ENCODE results near the gene PPP1R37. TPM values are rescaled to one million over a fixed set of nuclear protein-coding genes. Genes with fewer than 3 reads are reported as not detected.

PPP1R37 gene
- total and polyA plus RNA-seq, 2 of the 13 experiments (the other 11 are each of a cell fraction or from before 2014, with no cell fraction given) = 9.0 to 14.3 TPM

DNA sequence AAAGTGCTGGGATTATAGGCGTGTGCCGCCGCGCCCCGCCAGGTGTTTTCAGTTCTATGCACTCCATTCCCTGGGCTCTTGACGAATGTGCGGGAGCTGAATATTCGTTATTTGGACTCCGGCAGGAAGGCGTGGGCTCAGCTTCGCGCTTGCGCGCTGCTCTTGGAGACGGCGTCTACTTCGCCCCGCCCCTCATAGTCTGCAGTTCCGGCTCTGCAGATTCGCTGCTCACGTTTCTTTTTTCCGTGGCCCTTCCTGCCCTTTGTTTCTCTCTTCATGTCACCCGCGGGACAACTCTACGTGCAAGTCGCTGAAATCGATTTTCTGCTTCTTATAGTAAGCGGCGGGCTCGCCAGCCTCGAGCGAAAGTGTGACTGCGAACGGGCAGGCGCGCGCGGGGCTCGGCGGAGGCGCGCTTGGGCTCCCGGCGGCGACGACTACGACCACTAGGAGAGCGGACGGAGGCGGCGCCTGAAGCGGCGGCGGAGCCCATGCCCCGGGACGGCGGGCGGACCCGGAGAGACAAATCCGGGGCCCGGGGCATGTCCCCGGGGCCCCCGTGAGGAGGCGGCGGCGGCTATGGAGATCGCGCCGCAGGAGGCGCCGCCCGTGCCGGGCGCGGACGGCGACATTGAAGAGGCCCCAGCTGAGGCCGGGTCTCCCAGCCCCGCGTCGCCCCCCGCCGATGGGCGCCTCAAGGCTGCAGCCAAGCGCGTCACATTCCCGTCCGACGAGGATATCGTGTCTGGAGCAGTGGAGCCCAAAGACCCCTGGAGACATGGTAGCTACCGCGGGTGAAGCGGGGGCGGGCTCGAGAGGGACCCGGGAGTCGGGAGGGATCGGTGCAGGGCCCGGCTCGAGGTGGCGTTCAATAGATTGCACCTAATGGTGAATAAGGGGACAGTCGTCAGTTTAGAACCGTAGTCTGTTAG is at the start of gene PPP1R37 (continued):
- TF ChIP-seq TFDP1 (CRISPR knock-in tag; IDR thresholded peaks at IDR 0.05; ENCODE audit: borderline replicate concordance) = peak; percentile 48; the same call in 1 of the 2 replicates
- TF ChIP-seq ZBED4 (CRISPR knock-in tag; IDR thresholded peaks at IDR 0.05; ENCODE audit: borderline replicate concordance) = 0 out of 2 replicates have a peak, but pooled peaks have one; percentile 10
- TF ChIP-seq RXRB (CRISPR knock-in tag; IDR thresholded peaks at IDR 0.05; ENCODE audit: borderline replicate concordance) = peak; percentile 54
- TF ChIP-seq, protein P1, sequence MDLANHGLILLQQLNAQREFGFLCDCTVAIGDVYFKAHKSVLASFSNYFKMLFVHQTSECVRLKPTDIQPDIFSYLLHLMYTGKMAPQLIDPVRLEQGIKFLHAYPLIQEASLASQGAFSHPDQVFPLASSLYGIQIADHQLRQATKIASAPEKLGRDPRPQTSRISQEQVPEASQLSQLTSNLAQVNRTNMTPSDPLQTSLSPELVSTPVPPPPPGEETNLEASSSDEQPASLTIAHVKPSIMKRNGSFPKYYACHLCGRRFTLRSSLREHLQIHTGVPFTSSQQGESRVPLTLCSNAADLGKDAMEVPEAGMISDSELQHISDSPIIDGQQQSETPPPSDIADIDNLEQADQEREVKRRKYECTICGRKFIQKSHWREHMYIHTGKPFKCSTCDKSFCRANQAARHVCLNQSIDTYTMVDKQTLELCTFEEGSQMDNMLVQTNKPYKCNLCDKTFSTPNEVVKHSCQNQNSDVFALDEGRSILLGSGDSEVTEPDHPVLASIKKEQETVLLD (CRISPR knock-in tag; IDR thresholded peaks at IDR 0.05; ENCODE audit: low read depth) = peak; percentile 95
- peak; percentile 86; the same call in 1 of the 2 replicates for TF ChIP-seq ZNF598 (CRISPR knock-in tag; IDR thresholded peaks at IDR 0.05; ENCODE audit: borderline replicate concordance)
- TF ChIP-seq ZC3H13 (CRISPR knock-in tag; IDR thresholded peaks at IDR 0.05) = peak; percentile 63; the same call in 1 of the 2 replicates
- no peak for TF ChIP-seq MATR3 (CRISPR knock-in tag; IDR thresholded peaks at IDR 0.05)
- TF ChIP-seq, protein P2, sequence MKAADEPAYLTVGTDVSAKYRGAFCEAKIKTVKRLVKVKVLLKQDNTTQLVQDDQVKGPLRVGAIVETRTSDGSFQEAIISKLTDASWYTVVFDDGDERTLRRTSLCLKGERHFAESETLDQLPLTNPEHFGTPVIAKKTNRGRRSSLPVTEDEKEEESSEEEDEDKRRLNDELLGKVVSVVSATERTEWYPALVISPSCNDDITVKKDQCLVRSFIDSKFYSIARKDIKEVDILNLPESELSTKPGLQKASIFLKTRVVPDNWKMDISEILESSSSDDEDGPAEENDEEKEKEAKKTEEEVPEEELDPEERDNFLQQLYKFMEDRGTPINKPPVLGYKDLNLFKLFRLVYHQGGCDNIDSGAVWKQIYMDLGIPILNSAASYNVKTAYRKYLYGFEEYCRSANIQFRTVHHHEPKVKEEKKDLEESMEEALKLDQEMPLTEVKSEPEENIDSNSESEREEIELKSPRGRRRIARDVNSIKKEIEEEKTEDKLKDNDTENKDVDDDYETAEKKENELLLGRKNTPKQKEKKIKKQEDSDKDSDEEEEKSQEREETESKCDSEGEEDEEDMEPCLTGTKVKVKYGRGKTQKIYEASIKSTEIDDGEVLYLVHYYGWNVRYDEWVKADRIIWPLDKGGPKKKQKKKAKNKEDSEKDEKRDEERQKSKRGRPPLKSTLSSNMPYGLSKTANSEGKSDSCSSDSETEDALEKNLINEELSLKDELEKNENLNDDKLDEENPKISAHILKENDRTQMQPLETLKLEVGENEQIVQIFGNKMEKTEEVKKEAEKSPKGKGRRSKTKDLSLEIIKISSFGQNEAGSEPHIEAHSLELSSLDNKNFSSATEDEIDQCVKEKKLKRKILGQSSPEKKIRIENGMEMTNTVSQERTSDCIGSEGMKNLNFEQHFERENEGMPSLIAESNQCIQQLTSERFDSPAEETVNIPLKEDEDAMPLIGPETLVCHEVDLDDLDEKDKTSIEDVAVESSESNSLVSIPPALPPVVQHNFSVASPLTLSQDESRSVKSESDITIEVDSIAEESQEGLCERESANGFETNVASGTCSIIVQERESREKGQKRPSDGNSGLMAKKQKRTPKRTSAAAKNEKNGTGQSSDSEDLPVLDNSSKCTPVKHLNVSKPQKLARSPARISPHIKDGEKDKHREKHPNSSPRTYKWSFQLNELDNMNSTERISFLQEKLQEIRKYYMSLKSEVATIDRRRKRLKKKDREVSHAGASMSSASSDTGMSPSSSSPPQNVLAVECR (CRISPR knock-in tag; IDR thresholded peaks at IDR 0.05; ENCODE audit: borderline replicate concordance) = peak; percentile 93
- TF ChIP-seq ZNF879 (CRISPR knock-in tag; IDR thresholded peaks at IDR 0.05) = no peak
- 0 out of 2 replicates have a peak, but pooled peaks have one; percentile 56 for TF ChIP-seq HOXA9 (CRISPR knock-in tag; IDR thresholded peaks at IDR 0.05; ENCODE audit: borderline replicate concordance)
- TF ChIP-seq PITX1 (CRISPR knock-in tag; IDR thresholded peaks at IDR 0.05) = peak; percentile 75; the same call in 1 of the 2 replicates
- peak; percentile 27; the same call in 1 of the 2 replicates for TF ChIP-seq ZNF629 (CRISPR knock-in tag; conservative IDR thresholded peaks at IDR 0.05)
- TF ChIP-seq POLR2A (IDR thresholded peaks at IDR 0.05; ENCODE audit: insufficient read depth in 1 of 2, low read depth in 2 of 2, low read length in 2 of 2) = peak in 1 of 2 experiments; percentile 59; a peak in 2 of 4 replicates
- peak; percentile 98 for TF ChIP-seq ZNF639 (CRISPR knock-in tag; conservative IDR thresholded peaks at IDR 0.05)
- TF ChIP-seq DPF2 (CRISPR knock-in tag; IDR thresholded peaks at IDR 0.05; ENCODE audit: borderline replicate concordance, low read depth) = no peak

Data from HepG2 (cell line).